OCI-LY1 (cell line): ENCODE results near the gene SOCS6.

Experiments
- CTCF ChIP-seq: fragments of 200-600 bp; sonication (generic), shearing (Covaris generic); IDR thresholded peaks from 2 replicates; pipeline ENCODE4 v1.5.1; 2017; ENCODE audit warnings: mild to moderate bottlenecking, antibody characterized with exemption, low read length, moderate library complexity, mixed read lengths
- EZH2 ChIP-seq: fragments of 200-600 bp; sonication (generic), shearing (Covaris generic); IDR thresholded peaks from 2 replicates; pipeline ENCODE4 v1.8.0; 2017; ENCODE audit warnings: borderline replicate concordance, mixed run types, mild to moderate bottlenecking, antibody characterized with exemption, low read length, moderate library complexity, mixed read lengths

- TF ChIP-seq CTCF (no peak), EZH2 (no peak)
These were observed 80.1 kb downstream of the SOCS6 start for GRCh38 chr18:70368903-70369302.
